Fibroblast of villous mesenchyme (primary cell): ENCODE measurements around the gene HPCA. TPM values are rescaled to one million over a fixed set of nuclear protein-coding genes. Genes with fewer than 3 reads are reported as not detected.

Experiments used
- DNase-seq: peaks from one replicate; pipeline ENCODE4 v3.0.0-alpha.2; 2010; ENCODE audit warnings: low read depth
- H3K4me3 ChIP-seq: 2 replicates; pipeline ENCODE4 v1.5.1; 2011; ENCODE audit warnings: low read depth, mild to moderate bottlenecking, low read length
- CTCF ChIP-seq: IDR thresholded peaks from 2 replicates; pipeline ENCODE4 v1.5.1; 2012; ENCODE audit warnings: low read depth, mild to moderate bottlenecking, low read length; ENCODE audit not compliant: insufficient read depth
- total RNA-seq: library from RNA; depleted of rRNA; stranded (reverse); fragments of >200 nt; gene quantifications from 2 replicates; pipeline ENCODE4 v1.2.3, GENCODE V29; 2012

The HPCA gene
- total RNA-seq, 1 donor: not detected

- no peak overlapping the region for H3K4me3 ChIP-seq
- no peak for TF ChIP-seq CTCF
- no peak for DNase-seq
These were observed 12.7 kb downstream of the HPCA start for GRCh38 chr1:32898958-32899357.

- no peak for TF ChIP-seq CTCF
- DNase-seq: no peak
- no peak overlapping the region for H3K4me3 ChIP-seq
These were observed 13.4 kb downstream of the HPCA start for GRCh38 chr1:32899586-32900296.

GRCh38 chr1:32900371-32900955 is 14.2 kb downstream of the HPCA start:
- DNase-seq: no peak

GRCh38 chr1:32900956-32901822 is 14.9 kb downstream of the HPCA start, which contains the start of gene TMEM54:
TSS of gene TMEM54 (minus strand) at chr1:32901389. CDS start at chr1:32901238, 151 bp downstream.
- no peak for DNase-seq
- H3K4me3 ChIP-seq: peak within 1 kb of the TSS; percentile 68
- no peak for TF ChIP-seq CTCF

More at GRCh38 chr1:32900371-32900955, 14.2 kb downstream of the HPCA start:
- peak overlapping the region; percentile 68 for H3K4me3 ChIP-seq
- TF ChIP-seq CTCF: no peak

- DNase-seq: no peak
These were observed 15.7 kb downstream of the HPCA start for GRCh38 chr1:32901823-32902534.

More at GRCh38 chr1:32901823-32902534, 15.7 kb downstream of the HPCA start:
- peak overlapping the region; percentile 68 for H3K4me3 ChIP-seq
- no peak for TF ChIP-seq CTCF
